Activated CD8-positive, alpha-beta memory T cell treated with anti-CD3 and anti-CD28 coated beads, Interleukin-2, amount 50 U/mL, for 4 hours (primary cell): ENCODE measurements around the gene GID8.

Experiments
- DNase-seq: peaks from one replicate; pipeline ENCODE4 v3.0.0-alpha.2; 2020

Gene GID8

DNA sequence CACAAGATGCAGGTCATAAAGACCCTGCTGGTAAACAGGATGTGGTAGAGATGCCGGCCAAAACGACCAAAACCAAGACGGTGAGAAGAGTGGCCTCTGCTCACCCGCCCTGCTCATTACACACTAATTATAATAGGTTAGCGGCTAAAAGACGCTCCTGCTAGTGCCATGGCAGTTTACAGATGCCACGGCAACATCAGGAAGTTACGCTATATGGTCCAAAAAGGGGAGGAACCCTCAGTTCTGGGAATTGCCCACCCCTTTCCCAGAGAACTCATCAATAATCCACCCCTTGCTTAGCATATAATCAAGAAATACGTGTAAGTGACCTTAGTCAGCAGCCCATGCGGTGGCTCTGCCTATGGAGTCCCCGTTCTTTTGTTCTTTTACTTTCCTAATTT lies 51.3 kb downstream of the GID8 start:
- no peak for DNase-seq

DNA sequence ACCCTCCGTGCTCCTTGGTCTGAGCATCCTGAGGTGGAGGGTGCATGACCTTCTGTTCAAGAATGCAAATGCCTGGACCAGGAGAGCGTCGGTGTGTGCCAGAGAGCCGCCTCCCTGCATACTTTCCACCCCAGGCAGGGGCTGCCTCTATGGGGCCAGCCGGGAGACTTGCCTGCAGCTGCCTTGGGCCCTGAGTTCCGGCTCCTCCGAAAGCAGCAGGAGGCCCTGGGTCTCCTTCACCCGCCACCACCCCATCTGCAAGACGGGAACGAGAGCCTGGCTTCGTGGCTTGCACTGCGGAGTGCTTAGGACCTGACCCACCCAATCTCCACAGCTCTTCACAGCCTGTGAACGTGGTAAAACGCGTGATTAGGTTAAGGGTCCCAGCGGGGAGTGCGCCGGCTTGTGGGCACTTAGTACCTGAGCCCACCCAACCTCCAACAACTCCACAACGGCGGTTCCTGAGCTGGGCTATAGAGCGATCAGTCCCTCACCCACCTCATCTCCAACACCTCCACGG lies 52.4 kb downstream of the GID8 start:
- no peak for DNase-seq

DNA sequence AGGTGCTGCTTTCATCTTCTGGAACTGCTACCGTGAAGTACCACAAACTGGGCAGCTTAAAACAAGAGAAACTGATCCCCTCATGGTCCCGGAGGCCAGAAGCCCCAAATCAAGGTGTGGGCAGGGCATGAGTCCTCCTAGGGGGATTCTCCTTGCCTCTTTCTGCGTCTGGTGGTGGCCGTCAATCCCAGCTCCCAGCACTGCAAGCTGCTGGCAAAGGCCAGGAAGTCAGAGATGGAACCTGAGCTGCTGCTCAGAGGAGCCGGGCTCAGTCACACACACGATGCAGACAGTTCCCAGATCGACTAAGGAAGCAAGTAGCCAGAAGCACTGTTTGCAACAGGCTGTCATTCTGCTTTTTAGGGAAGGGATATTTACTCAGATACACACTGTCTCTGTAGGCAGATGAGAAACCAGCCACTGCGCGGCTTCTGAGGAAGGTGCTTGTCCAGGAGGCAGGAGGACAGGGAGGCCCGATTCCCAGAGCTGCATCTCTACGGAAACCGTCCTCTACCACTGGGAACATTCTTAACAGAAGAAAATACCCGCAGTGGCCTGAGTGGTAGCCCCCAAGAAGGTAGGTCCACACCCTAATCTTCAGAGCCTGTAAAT lies 53.4 kb downstream of the GID8 start:
- no peak for DNase-seq

DNA sequence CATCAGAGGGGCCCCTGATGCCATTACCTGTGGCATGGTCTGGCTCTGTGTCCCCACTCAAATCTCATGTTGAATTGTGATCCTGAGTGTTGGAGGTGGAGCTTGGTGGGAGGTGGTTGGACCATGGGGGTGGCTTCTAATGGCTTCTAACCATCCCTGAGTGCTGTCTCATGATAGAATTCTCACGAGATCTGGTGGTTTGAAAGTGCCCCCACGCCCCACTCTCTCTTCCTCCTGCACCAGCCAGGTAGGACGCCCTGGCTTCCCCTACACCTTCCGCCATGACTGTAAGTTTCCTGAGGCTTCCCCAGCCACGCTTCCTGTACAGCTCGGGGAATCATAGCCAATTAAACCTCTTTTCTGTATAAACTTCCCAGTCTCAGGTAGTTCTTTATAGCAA lies 53.9 kb downstream of the GID8 start:
- no peak for DNase-seq

DNA sequence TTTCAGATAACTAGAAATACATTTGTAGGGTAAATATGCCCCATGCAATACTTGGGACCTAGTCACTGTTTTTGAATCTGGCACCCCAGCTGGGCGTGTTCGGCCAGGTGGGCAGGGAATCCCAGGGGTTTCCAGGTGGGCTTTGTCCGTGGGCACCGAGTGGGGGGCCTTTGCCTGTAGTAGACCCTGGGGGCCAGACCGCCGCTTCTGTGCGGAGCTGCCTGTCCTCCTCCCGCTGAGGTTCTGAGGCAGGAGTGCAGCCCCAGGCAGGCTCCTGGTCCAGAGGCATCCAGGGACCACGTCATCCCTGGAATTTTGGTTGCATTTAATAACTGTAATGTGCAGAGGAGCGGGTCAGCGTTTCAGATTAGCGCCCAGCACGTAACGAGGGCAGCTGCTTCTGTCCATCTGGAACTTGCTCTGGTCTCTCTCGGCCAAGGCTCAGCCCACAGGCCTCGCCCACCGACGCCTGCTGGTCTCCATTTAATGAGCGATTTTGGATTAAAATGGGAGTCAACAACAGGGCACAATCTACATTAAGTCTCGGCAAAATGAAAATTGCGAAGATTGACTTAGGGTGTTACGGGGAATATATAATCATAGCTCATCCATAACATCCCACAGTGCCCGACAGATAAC lies 56.0 kb downstream of the GID8 start:
- DNase-seq = no peak

DNA sequence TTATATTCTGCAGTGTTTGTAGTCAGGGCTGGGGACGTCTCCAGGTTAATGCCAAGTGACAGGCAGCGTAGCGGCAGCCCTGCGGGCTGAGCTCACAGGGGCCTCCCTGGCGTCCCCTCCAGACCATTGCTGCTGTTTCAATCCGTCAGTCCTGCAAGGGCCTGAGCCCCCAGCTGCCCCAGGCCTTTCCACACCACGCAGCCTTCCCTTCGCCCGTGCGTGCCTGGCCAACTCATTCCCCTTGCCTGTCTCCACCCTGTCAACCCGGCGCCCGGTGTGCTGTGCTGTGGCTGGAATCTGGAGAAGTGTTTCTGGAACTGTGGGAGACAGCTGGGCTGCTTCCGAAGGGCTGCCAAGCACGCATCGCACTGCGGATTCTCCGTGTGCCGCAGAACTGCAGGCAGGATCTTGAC lies 56.9 kb downstream of the GID8 start:
- DNase-seq = no peak

DNA sequence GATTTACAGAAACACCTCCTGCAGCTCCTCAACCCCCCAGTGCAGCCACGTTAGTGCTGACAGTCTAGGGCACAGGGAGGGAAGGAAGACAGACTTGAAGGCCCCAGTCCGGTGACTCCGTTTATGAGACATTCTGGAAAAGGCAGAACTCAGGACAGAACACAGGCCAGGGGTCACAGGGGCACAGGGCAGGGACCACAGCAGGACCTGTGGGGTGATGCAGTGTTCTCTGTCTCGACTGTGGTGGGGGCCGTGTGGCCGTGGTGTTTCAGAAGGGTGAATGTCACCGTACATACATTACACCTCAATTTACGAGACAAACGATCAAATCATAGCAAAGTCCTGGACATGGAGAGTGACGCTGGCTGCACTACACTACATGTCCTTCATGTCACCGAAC lies 57.5 kb downstream of the GID8 start:
- DNase-seq = no peak

DNA sequence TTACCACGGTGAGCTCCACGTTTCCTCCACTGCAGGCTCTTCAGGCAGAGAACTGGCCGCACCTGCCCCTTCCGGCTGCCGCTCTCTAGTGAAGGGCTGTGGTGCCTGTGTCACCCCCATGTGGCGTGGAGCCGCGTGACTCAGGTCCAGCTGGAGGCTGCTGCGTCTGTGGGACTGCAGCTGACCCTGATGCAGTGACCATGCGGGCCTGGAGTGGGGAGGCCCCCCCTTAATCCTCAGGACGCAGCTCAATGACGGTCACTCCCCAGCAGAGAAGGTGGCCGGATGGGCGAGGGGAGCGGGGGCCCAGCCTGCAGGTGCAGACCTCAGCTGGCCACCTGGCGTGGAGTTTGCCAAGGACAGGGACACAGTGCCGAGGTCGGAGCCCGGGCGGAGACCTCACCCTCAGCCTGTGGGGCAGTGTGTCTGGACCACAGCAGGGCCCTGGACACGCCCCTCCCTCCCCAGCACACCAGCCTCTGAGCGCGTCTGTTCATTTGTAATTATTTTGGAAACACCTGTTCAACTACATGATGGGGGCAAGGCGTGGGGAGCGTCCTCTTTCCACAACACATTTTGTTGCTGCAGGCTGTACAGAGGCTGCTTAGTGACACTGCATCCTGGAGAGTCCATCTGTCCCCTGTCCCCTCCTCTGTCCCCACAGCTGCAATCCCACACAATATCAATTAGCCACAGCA lies 58.1 kb downstream of the GID8 start:
- no peak for DNase-seq

DNA sequence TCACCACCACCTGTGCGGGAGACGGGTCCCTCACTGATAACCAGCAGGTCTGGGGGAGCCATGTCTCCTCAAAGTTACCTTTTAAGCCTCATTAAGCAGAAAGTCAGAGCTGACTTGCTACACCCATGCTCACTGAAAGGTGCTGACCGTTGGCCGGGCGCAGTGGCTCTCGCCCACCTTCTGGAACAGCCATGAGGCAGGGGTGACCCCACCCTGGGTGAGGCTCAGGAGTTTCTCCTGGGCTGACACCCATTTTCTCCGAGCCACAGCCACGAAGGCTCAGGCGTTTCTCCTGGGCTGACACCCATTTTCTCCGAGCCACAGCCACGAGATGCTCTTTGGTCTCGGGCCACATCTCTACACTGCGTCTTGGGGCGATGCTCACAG lies 58.6 kb downstream of the GID8 start:
- DNase-seq = no peak

DNA sequence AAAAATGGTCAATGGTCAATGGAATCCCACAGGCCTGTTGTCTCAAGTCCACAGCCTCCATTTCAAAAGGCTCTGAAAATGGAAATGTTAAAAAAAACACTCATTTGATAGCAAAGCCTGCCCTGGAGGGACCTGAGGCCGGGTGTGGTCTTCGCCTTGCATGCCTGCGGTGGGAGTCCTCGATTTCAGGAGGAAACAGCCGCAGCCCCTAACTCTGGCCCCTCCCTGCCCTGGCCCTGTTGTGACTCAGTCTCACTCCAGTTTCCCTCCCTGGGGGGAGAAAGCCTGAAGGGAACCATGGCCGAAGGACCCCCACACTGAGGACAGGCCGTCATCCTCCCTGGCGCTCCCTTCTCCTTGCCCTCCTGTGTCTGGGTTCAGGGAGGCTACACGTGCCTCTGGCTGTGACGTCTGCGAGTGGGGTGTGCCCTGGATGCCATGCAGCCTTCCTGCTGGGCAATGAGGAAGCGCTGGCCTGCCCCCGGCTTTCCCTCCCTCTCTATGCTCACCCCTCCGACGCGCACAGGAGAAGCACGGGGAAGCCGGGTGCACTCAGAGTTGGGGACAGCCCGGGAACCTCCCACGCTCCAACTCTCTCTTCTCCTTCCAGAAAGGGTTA lies 59.6 kb downstream of the GID8 start:
- no peak for DNase-seq
